CD4-positive, alpha-beta T cell treated with Interleukin-1 beta for 1 hour (primary cell): Measurements from ENCODE around the gene OLFM1.
"Not testable (repeated sequence)": the region's sequence is repeated elsewhere in the genome, so short reads cannot be mapped to it uniquely, and the experiment has no call there.

ENCODE experiments used
- DNase-seq, 2 donors: peaks; one replicate each; pipeline ENCODE4 v3.0.0-alpha.2; 2020 to 2022

The OLFM1 gene

GRCh38 chr9:135135929-135136315, 48.5 kb downstream of the OLFM1 start:
- no peak for DNase-seq

- no peak for DNase-seq
These were observed 49.0 kb downstream of the OLFM1 start for GRCh38 chr9:135136481-135136880.

GRCh38 chr9:135136991-135137832, 49.7 kb downstream of the OLFM1 start:
- DNase-seq: no peak

- DNase-seq: no peak
These were observed 50.8 kb downstream of the OLFM1 start for GRCh38 chr9:135138078-135138855.

GRCh38 chr9:135139366-135139959, 52.0 kb downstream of the OLFM1 start:
- DNase-seq: no peak

GRCh38 chr9:135141183-135141774, 53.8 kb downstream of the OLFM1 start:
- no peak for DNase-seq

GRCh38 chr9:135144581-135145170, 57.2 kb downstream of the OLFM1 start:
- no peak for DNase-seq

GRCh38 chr9:135145312-135145711, 57.8 kb downstream of the OLFM1 start:
- no peak for DNase-seq

GRCh38 chr9:135146241-135146640, 58.8 kb downstream of the OLFM1 start:
- no peak for DNase-seq

GRCh38 chr9:135146766-135147473, 59.5 kb downstream of the OLFM1 start:
- no peak for DNase-seq

- DNase-seq: no peak
These were observed 60.0 kb downstream of the OLFM1 start for GRCh38 chr9:135147474-135147805.

- no peak for DNase-seq
These were observed 60.5 kb downstream of the OLFM1 start for GRCh38 chr9:135147938-135148337.

- DNase-seq: no peak
These were observed 60.9 kb downstream of the OLFM1 start for GRCh38 chr9:135148386-135148785.

- DNase-seq: not testable (repeated sequence)
These were observed 62.4 kb downstream of the OLFM1 start for GRCh38 chr9:135149901-135150300.

GRCh38 chr9:135150981-135151380, 63.5 kb downstream of the OLFM1 start:
- no peak for DNase-seq

GRCh38 chr9:135151757-135152613, 64.5 kb downstream of the OLFM1 start:
- no peak for DNase-seq

- no peak for DNase-seq
These were observed 65.3 kb downstream of the OLFM1 start for GRCh38 chr9:135152614-135153334.

GRCh38 chr9:135154050-135154615, 66.7 kb downstream of the OLFM1 start:
- DNase-seq: no peak

GRCh38 chr9:135155396-135155795, 67.9 kb downstream of the OLFM1 start:
- no peak for DNase-seq
